Nucleus accumbens (tissue), 56 donors: ENCODE measurements around the gene DCAF8.

Experiments
- DNase-seq, 56 donors: peaks; one replicate each; lab custom pipeline; 2025; lab: John Stamatoyannopoulos, UW

DCAF8 gene

DNA sequence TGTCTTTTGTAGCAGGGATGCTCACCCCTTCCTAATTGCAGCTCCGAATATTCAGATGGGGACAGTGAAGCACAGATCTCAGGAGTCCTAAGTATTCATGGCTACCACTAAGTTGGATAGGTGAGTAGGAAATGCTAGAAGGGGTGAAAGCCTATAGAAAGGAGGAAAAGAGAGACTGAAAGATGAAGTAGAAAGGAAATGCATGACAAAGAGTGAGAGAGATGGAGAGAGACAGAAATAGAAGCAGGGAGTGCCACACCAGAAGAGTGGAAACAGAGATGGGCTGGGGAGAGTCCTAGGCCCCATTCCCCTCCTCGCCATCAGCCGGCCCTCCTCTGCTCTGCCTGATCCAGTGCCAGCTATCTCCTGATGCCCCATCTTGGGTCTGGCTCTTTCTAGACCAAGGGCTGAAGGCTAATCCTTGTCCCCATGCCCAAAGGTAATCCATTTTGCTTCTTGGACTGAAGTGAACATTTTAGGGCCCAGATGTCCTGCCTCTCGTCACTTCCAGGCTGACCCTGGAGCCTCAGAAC, 55.2 kb downstream of the DCAF8 start:
- DNase-seq = no peak

DNA sequence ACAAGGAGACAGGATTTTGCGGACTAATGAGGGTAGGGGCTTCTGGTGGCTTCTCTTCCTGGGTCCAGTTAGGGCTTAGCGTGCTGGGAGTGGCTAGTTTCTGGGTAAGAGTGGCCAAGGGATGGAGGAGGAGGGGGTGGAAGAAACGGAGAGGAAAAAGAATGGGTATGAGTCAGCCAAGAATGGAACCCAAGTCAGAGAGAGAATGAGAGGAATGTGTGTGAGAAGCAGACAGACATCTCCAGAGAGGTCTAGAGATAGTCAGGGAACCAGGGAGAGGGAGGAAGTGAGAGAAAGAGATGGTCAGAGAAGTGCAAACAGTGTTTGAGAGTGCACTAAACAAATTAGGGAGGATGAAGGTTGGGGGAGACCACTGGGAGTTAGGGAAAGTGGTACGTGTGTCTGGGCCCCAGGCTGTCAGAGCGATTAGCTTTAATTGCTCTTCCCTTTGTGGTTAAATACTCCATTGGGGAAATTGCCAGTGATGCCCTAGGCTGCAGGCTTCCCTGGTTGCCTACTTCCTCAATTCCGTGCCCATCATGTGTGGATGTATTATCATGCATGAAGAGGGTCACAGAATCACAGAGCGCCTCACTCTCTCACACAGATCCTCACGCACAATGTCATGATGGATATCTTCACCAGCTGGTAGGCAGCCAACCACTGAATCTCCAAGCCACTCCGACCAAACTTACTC, 55.8 kb downstream of the DCAF8 start:
- peak in 5 of 56 donors; percentile 7 to 58 (median 25) for DNase-seq

DNA sequence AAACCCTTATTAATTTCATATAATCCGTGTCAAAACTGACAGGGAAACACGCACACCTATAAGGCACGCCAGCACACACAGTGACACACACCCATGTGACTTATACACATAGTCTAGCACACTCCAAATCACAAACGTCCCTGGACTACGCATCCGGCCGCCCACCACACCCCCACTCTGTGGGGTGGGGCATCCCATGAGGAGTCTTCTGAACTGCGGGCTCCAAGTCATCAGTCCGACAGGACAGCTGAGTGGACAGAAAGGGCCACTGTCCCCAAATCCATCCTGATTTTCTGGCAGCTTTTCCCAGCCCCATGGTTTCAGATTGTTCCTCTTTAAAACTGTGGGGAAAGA, 56.3 kb downstream of the DCAF8 start:
- DNase-seq = peak in 27 of 56 donors; percentile 24 to 83 (median 45)

DNA sequence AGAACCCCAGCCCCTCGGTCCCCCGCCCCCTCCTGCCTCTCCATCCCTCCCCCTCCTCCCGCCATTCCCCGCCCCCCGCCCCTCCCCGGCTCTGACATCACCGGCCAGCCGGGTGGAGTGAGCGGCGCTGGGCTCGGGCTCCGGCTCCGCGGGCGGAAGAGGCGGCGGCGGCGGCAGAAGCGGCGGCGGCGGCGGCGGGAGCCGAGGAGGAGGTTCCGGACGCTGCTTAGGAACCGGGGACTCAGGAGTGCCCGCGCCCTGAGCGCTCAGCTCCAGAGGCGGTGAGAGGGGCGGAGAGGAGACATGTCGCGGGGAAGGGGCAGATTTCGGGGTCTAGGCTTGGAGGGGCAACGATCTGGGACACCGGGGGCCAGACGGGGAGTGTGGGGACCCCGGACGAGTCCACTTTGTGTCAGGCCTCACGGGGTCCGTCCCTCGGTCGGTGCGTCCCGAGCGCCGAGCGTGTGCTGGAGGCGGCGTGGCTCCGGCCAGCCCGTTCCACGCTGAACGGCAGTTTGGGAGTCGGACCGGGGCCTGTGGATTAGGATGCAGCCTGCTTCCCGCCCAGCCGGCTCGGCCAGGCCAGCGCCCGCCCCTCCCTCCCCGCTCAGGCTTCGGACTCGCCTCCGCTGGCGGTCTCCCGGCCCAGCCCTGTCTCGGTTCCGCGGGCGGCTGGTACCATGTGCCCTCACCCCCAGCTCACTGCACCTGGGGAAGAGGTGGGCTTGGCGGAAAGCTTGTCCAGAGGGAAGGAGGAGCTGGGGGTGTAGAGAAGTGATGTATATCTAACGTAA, 56.9 kb downstream of the DCAF8 start, which contains the start of gene PEA15:
Gene PEA15, plus strand, starts transcription at position 143 of the 794 bp plus-strand sequence. CDS start 6,161 bp downstream, outside the sequence.
- peak in 52 of 56 donors; percentile 15 to 90 (median 71) for DNase-seq

DNA sequence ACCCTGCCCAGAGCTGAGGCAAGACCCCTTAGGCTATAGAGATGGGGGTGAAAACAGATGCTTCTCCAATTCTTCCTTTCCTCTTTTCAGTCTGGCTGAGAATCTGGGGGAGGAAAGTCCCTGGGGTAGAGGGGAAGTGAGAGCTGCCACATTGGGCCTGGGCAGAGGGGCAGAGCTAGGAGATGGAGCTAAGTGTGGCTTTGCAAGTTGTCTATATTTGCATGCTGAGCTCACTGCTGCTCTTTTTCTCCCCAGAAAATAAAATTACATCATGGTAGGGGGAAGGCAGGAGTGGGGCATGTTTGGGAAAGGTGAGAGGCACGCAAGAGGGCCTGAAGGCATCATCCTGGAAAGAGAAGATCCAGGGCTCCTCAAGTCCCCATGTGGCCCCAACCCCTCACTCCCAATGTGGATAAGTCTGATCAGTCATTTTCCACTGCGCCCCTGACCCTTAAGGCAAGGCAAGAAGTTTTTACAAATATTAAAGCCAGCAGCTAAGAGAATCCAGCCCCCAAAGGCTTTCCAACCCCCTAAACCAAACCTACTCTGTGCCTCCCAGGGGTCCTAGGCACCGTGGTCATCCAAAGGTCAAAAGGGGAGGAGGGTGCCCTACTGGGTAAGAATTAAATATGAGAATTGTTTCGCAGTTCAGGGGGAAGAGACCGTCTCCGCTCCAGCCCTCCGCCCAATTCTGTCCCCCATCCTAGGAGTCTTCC, 57.7 kb downstream of the DCAF8 start:
- peak in 12 of 56 donors; percentile 22 to 71 (median 36) for DNase-seq

DNA sequence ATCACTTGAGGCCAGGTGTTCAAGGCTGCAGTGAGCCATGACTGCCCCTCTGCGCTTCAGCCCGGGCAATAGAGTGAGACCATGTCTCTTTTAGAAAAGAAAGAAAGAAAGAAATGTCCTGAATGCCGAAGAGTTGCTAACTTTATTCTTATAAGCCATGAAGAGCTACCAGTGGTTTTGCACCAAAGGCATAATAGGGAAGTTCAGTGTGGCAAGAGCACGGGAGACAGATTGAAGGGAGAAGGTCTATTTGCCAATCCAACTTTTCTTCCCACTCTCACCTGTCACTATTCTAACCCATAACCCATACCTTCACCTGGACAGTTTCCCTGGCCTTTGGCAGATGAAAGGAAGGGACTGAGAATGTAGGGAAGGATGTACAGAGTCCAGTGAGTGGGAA, 61.6 kb downstream of the DCAF8 start:
- DNase-seq = no peak

DNA sequence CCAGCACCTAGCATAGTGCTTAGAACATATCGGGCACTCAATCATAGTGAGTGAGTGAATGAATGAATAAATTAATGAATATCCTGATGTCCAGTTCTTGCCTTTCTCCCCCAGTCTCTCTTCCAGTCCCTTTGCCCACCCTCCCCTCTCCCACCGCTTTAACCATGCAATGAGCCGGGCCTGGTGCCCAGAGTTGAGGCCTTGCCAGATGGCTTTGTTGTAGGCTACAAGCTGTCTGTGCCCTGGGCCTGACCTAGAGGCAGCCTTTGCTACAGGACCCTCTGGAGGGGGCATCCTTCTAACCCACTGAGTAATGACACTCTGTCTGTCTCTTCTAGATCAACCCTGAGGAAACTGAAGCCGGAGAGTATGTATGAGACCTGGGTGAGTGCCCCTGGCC, 65.1 kb downstream of the DCAF8 start:
- DNase-seq = peak in 18 of 56 donors; percentile 5 to 74 (median 24)

DNA sequence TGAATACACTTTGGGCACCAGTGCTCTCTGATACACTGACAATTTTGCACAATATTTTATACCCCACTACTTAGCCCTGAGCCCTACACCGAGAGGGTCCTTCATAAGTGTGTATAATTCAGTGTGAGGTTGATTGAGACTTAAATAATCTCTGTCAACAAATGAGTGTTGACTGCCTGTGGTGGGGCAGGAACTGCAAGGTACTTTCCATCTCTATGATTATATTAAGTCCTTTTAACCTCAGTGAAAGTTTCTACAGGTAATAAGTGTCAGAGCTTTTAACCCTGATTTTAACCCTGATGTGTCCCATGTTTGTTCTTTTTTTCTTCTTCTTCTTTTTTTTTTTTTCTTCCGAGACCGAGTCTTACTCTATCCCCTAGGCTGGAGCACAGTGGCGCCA, 66.2 kb downstream of the DCAF8 start:
- DNase-seq = no peak

DNA sequence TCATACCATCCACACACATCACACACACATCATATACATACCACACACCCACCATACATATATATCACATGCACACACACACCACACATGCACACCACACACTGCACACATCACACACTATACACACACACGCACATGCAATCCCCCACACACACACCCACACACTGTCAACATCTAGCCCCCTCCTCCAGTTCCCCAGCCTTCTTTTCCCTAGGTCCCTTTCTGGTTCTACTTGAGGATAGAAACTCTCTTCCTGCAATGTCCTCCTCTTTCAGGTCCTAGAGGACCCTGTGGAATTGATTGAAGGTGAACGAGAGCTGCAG, 67.7 kb downstream of the DCAF8 start:
- no peak for DNase-seq

DNA sequence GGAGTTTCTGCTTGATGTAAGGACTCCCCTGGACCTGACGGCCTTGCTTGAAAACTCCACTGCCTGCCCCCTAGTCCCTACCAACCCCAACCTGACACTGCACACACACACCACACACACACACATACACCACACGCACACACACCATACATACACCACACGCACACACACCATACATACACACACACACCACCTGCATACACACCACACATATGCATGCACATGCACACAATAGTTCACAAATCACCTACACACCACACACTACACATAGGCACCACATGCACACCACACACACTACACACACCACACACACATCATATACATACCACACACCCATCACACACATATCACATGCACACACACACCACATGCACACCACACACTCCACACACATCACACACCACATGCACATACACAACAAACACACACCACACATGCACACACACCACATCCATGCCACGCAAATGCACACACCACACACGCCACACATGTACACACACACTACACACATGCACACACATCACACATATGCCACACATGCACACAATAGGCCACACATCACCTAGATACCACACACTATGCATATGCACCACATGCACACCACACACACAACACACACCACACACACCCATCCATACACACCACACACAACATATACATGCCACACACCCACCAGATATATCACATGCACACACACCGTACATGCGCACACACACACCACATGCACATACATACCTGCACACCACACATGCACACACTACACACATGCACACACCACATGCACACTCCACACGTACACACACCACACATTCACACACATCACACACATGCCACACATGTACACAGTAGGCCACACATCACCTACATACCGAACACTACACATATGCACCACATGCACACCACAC, 68.3 kb downstream of the DCAF8 start:
- DNase-seq = no peak

DNA sequence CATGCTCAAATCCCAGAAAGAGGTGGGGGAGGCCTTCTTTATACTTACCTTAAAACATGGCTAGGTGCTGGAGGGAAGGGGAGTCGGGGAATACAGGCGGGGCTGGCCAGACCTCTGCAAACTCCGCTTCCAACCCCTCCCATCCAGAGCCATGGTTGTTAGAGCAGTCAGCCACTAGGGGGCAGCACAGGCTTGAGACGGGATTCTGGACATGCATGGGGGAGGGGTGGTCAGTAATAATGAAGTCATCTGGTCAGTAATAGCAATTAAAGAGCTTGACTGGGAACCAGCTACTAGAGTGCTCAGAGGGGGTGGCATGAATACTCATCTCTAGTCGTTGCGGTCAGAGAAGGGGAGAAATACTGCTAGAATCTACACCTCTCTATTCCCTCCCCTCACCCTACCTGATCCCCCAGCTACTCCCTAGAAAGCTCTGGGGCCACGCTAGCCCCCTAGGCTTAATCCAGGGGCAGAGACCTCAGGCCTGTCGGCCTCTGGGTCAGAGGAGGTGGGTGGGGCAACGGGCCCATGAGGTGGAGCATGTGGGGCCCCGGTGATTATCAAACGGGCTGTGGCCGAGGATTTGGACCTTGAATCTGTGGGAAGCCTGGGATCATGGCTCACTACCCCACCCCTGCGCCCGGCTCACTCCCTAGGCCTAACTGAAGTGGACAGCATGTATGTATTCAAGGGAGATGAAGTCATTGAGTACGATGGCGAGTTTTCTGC, 69.1 kb downstream of the DCAF8 start:
- peak in 54 of 56 donors; percentile 16 to 92 (median 72) for DNase-seq

DNA sequence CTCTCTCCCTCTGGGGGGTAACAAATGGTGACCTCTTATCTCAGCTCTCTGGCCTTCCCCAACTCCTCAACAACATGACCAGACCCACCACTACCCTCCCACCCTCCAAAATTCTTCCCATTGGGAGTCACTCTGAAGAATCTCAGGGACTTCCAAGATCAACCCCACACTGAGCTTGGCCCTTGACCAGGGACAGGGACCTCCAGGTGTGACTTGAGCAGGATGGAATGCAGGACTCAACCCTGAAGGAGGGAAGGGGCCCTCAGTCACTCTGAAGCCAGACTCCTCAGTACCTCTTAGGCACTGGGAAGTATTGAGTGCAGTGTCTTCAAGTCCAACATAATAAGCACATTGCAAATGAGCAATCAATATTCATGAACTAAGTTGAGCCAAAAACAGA, 70.1 kb downstream of the DCAF8 start:
- no peak for DNase-seq

DNA sequence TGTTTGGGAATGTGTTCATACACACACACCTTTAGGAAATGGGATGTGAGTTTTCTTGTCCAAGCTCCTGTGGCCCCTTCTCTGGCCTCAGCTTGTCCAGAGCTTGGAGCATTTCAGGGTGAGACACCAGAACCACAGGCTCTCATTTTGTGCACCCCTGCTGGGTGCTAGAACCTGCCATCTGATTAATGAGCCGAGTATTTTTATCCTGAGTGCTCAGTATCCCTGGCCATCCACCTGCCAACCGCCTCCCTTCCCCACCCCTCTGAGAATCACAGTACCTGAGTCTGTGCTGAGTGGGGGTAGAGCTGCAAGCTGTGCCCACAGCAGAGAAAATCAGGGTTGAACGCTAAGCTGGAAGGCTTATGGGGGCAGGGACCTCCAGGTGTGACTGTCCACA, 70.6 kb downstream of the DCAF8 start:
- DNase-seq = no peak

DNA sequence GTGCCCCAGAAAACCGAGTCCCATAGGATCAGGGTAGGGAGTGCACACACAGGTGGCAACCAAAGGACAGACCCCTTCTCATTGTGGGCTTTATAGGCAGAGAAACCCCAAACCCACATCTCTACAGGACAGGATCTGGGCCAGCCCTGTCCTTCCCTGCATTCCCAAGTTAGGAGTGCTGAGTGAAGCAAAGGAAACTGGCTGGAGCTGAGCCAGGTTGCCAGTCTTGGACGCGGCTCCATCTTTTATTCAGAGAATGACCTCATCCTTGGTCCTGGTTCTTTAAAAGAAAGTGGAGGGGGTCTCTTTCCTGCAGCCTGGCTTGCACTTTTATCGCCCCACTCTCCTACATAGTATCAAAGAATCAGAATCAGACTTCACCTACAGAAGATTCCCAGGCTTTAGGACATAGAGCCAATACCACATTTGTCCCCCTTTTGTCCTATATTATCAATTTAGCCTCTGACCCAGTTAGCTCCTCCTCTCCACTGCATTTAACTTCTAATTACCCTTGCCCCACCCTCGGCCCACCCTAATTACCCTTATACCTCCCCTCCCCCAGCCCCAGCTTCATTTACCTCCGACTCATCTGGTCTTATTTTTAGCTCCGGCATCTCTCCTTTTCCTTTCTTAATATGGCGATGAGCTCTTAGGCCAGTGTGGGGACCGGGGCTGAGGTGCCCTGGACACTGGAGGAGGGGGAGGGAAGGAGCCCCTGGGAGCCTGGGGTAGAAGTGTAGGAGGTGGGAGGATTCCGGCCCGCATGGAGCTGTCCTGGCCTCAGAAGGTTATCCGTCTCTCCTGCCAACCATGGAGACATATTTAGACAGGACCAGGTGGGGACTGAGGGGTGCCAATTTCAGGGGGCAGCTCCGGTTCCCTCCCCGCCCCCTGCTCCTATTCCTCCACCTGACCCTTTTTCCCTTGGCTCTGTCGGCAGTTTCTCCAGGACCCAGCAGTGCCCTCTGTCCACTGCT, 72.4 kb downstream of the DCAF8 start, which contains the start of gene CASQ1:
Gene CASQ1, plus strand, starts transcription at position 927 of the 977 bp plus-strand sequence. CDS start 177 bp downstream, outside the sequence.
- peak in 7 of 56 donors; percentile 12 to 47 (median 28) for DNase-seq

DNA sequence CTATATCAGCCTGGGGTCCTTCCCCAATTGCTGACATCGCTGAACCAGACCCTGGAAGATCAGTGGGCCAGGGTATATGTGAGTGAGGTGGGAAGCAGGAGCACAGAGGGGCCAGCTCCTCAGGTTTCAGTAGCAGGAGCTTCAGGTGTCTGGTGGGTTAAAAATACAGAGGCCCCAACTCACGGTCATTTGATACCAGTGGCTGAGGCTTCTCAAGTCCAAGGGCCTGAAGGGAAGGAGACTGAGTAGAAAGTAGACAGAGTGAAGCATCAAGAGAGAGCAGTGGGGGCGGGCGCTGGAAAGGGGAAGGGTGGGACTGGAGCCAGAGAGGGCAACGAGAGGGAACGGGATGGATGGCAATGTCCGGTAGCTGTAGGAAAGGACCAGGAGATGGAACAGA, 74.0 kb downstream of the DCAF8 start:
- no peak for DNase-seq

DNA sequence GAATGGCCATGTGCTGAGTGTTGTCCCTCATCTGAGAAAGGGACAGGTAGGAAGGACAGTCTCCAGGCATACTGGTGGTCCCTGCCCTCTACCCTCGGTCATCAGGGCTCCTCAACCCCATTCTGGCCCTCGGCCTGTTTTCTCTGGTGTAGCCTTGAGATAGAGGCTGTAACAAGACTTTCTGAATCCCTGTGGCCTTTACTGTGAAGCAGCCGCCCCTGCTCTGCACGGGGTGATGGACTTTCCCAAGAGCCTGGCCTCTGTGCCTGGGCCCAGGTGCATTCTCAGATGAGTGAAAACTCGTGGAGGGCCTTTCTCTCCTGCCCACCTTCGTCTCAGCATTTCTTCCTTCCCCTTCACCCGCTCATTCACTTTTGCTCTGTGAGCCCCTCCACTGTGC, 74.9 kb downstream of the DCAF8 start:
- no peak for DNase-seq

DNA sequence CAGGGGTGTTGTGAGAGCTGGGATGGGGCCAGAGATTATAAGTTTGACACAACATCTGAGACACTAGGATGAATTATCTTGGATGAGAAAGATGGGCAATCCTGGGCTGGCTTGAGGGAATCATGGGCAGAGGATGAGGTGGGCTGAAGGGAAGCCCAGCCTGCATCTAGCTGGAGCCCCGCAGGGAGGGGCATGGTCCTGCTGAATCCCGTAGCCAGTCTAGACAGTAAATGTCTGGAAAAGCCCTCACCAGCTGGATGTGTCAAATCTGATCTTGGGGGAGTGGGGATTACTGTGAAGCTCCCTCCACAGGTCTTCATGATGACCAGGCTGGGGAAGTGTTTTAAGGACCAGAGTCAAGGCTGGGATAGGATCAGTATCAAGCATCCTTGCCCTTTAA, 75.6 kb downstream of the DCAF8 start:
- DNase-seq = no peak

DNA sequence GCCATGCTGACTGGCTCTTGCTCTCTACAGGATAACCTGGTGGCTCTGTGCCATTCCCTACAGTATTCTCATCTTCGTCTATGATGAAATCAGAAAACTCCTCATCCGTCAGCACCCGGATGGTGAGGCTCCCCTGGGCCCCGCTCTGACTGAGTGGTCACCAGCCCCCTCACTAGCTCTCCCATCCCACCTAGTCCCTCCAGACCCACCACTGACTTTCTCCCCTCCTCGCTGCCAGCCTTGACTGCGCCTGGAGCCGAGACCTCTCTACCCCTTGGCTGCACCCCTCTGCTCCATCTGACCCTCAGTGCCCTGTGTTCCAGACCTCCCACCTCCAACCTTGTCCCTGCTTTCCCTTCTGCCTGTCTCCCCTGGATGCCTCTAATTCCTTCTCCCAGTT, 76.1 kb downstream of the DCAF8 start:
- DNase-seq = no peak
